HepG2 (cell line): ENCODE results near the gene CLRN3. TPM values are rescaled to one million over a fixed set of nuclear protein-coding genes. Genes with fewer than 3 reads are reported as not detected.

Experiments
- ATAC-seq: fragments of 200-7000 bp; cut with Tn5 transposase; 3 replicates; pipeline ENCODE4 v1.9.1; 2020; ENCODE audit warnings: mild to moderate bottlenecking, moderate library complexity
- BruUV-seq: library from RNA; stranded (reverse); fragments of 400-500 nt; replicated peaks from 2 replicates; lab custom pipeline; 2021; lab: Mats Ljungman, UMichigan
- CTCF ChIA-PET: fragments of 300-600 bp; formaldehyde crosslinking; extraction: SDS; loops from one replicate; lab custom pipeline; 2021; ENCODE audit warnings: low total read pairs, inconsistent platforms, low intra/inter-chr PET ratio; lab: Yijun Ruan, JAX
- POLR2A ChIA-PET: fragments of 350-600 bp; sonication (Branson Sonifier 250); formaldehyde crosslinking; loops from one replicate; lab custom pipeline; 2020; ENCODE audit warnings: antibody characterized with exemption, inconsistent platforms; lab: Yijun Ruan, JAX
- DNase-seq: peaks from one replicate; pipeline ENCODE4 v3.0.0-alpha.2; 2015; ENCODE audit warnings: low spot score
- FAIRE-seq: peaks from 3 replicates; lab custom pipeline; 2011; peaks lifted over from hg19 to GRCh38; lab: Jason Lieb, UNC
- H2AFZ ChIP-seq: one replicate; pipeline ENCODE4 v1.6.1; 2011; ENCODE audit warnings: low read length, inconsistent platforms
- H3K27ac ChIP-seq: fragments of 300-600 bp; 3 replicates; pipeline ENCODE4 v1.8.0; 2011; ENCODE audit warnings: mixed run types, mild to moderate bottlenecking, mixed read lengths, low read length, inconsistent platforms; ENCODE audit not compliant: insufficient read depth; ENCODE audit errors: extremely low read length
- H3K27me3 ChIP-seq, 2 experiments: fragments of 200-600 bp in 1 of 2; 2 replicates in 1 of 2; 3 replicates in 1 of 2; pipeline versions ENCODE4 v1.6.0 to v1.8.0; 2011; ENCODE audit warnings: low read length in 2 of 2, mild to moderate bottlenecking in 2 of 2, moderate library complexity in 2 of 2, inconsistent platforms in 1 of 2; ENCODE audit not compliant: insufficient read depth in 2 of 2, control insufficient read depth in 1 of 2
- H3K36me3 ChIP-seq, 2 experiments: fragments of 200-600 bp in 1 of 2; replicated peaks in 1 of 2; 2 replicates in 1 of 2; 3 replicates in 1 of 2; pipeline versions ENCODE4 v1.5.1 to v1.8.0; 2011; ENCODE audit warnings: low read length in 2 of 2, inconsistent platforms in 1 of 2; ENCODE audit not compliant: insufficient read depth in 2 of 2, control insufficient read depth in 1 of 2
- H3K4me1 ChIP-seq: 2 replicates; pipeline ENCODE4 v1.5.1; 2012; ENCODE audit warnings: low read length, inconsistent platforms; ENCODE audit not compliant: insufficient read depth
- H3K4me2 ChIP-seq: 2 replicates; pipeline ENCODE4 v1.6.0; 2011; ENCODE audit warnings: low read depth, low read length, inconsistent platforms
- H3K4me3 ChIP-seq, 3 experiments: fragments of 200-600 bp in 1 of 3; sonication (generic), shearing (Covaris generic) in 1 of 3; replicated peaks in 1 of 3; 2 replicates each; pipeline ENCODE4 v1.5.1; 2011 to 2016; ENCODE audit warnings: low read length in 3 of 3, inconsistent platforms in 2 of 3, low read depth in 2 of 3, mild to moderate bottlenecking in 2 of 3, control low read depth in 1 of 3, mixed read lengths in 1 of 3; ENCODE audit not compliant: insufficient read depth in 1 of 3
- H3K79me2 ChIP-seq: one replicate; pipeline ENCODE4 v1.6.1; 2011; ENCODE audit warnings: low read length, inconsistent platforms; ENCODE audit not compliant: insufficient read depth
- H3K9ac ChIP-seq: 2 replicates; pipeline ENCODE4 v1.6.0; 2011; ENCODE audit warnings: mild to moderate bottlenecking, low read depth, low read length, inconsistent platforms; ENCODE audit not compliant: insufficient read depth
- H3K9me3 ChIP-seq: 2 replicates; pipeline ENCODE4 v1.5.1; 2012; ENCODE audit warnings: mild to moderate bottlenecking, low read length
- H4K20me1 ChIP-seq: 2 replicates; pipeline ENCODE4 v1.6.0; 2011; ENCODE audit warnings: inconsistent platforms, mild to moderate bottlenecking, low read length, moderate library complexity; ENCODE audit not compliant: insufficient read depth
- HNRNPUL1 ChIP-seq: fragments of 200-400 bp; formaldehyde crosslinking; IDR thresholded peaks from 2 replicates; pipeline ENCODE4 v1.6.1; 2017; ENCODE audit warnings: low read depth, mild to moderate bottlenecking, low read length, moderate library complexity
- PHB2 ChIP-seq: fragments of 450-650 bp; IDR thresholded peaks from 2 replicates; pipeline ENCODE4 v1.6.1; 2018; ENCODE audit not compliant: partially characterized antibody
- SETDB1 ChIP-seq: sonication (generic); formaldehyde crosslinking; IDR thresholded peaks from 2 replicates; pipeline ENCODE4 v1.5.1; 2020; ENCODE audit warnings: missing genetic modification reagents, mild to moderate bottlenecking, borderline replicate concordance
- SRF ChIP-seq: IDR thresholded peaks from 2 replicates; pipeline ENCODE4 v1.6.1; 2011; ENCODE audit warnings: mild to moderate bottlenecking, low read depth, low read length, moderate library complexity
- ZFP62 ChIP-seq: sonication (generic); formaldehyde crosslinking; IDR thresholded peaks from 2 replicates; pipeline ENCODE4 v1.4.0; 2020; ENCODE audit warnings: missing genetic modification reagents
- ZNF318 ChIP-seq: sonication (generic); formaldehyde crosslinking; IDR thresholded peaks from 2 replicates; pipeline ENCODE4 v1.4.0; 2020; ENCODE audit warnings: mild to moderate bottlenecking, missing genetic modification reagents
- WGBS: methylation state at CpG from one replicate; pipeline ENCODE4 v1.1.6; 2017; ENCODE audit warnings: low lambda C conversion rate; 5-methylcytosine and 5-hydroxymethylcytosine counted together
- in situ Hi-C: cut with HindIII; loops from 2 replicates; pipeline ENCODE4 v1.10.0; 2017; ENCODE audit warnings: low pct_unique_long_range_greater_than_20kb; ENCODE audit not compliant: extremely low pct_ligation_motif_present
- intact Hi-C: fragments of 100-400 bp; cut with micrococcal nuclease; formaldehyde crosslinking; loops from one replicate; pipeline ENCODE4 v1.10.0; 2022; ENCODE audit not compliant: unreplicated experiment
- polyA plus RNA-seq, 8 experiments: library from polyadenylated mRNA; depleted of rRNA in 3 of 8; stranded (reverse) in 7 of 8; unstranded in 1 of 8; fragments of >200 nt; fragmentation: Illumina TruSeq in 4 of 8; extraction: Trizol in 4 of 8; gene quantifications; 2 replicates each; pipeline versions ENCODE4 v1.2.1 to v1.2.3, GENCODE V29; 2011 to 2016; ENCODE audit warnings: low read depth in 4 of 8, missing spikeins in 1 of 8, mixed read lengths in 1 of 8; ENCODE audit not compliant: insufficient read depth in 1 of 8
- total RNA-seq, 5 experiments: library from RNA; depleted of rRNA; stranded (reverse); fragments of >200 nt; fragmentation: Illumina TruSeq; extraction: Trizol; gene quantifications; 2 replicates each; pipeline ENCODE4 v1.2.3, GENCODE V29; 2016; ENCODE audit warnings: low read depth in 1 of 5

The CLRN3 gene
- total and polyA plus RNA-seq, 2 of the 13 experiments (the other 11 are each of a cell fraction or from before 2014, with no cell fraction given), result not detected

GRCh38 chr10:127905848-127906261, 13.1 kb upstream of the CLRN3 start:
- no peaks in the 10 kb centered on the region for H3K79me2 ChIP-seq
- no peaks in the 10 kb centered on the region for H3K4me1 ChIP-seq
- H3K36me3 ChIP-seq, result no peaks in the 10 kb centered on the region
- BruUV-seq, result no TSS peak
- 20% methylated on average over 2 of the region's 10 CpGs for WGBS
- DNase-seq (no peak), ATAC-seq (no peak), FAIRE-seq (no peak)
- no peak overlapping the region for H3K4me3 ChIP-seq
- intact Hi-C loops, result loop anchor here (1.0 kb wide), 1 partner anchor 163 kb away; no protein-coding TSS in a partner anchor
- no peak overlapping the region for H2AFZ ChIP-seq
- H3K27ac ChIP-seq, result no peak overlapping the region
- in situ Hi-C loops, result loop anchor here (5.0 kb wide), 1 partner anchor 161 kb away; no protein-coding TSS in a partner anchor
- CTCF ChIA-PET, result interaction anchor here (2.0 kb wide), 2 partner anchors 105 to 163 kb away, joined by 7 to 14 read pairs; no protein-coding TSS in a partner anchor
- POLR2A ChIA-PET, result no interaction called here
- no peak overlapping the region for H3K9ac ChIP-seq
- TF ChIP-seq SETDB1 (CRISPR knock-in tag) (no peak), SRF (no peak), ZFP62 (CRISPR knock-in tag) (no peak), ZNF318 (CRISPR knock-in tag) (no peak), HNRNPUL1 (no peak), PHB2 (no peak)
- no peaks in the 10 kb centered on the region for H3K9me3 ChIP-seq
- no peaks in the 10 kb centered on the region for H4K20me1 ChIP-seq
- peaks cover 1 to 45% of the 10 kb centered on the region in 2 experiments; a peak in 3 of 5 replicates for H3K27me3 ChIP-seq
- no peak overlapping the region for H3K4me2 ChIP-seq
